GM19043 (cell line): ENCODE data around the gene VASP.
A peak's percentile ranks its signal among the peaks of the same experiment; 100 is the strongest.

ENCODE experiments used
- ATAC-seq: cut with Tn5 transposase; IDR thresholded peaks from one replicate; pipeline ENCODE4 v1.9.1; 2021; ENCODE audit warnings: low read depth; ENCODE audit not compliant: unreplicated experiment

VASP gene

DNA sequence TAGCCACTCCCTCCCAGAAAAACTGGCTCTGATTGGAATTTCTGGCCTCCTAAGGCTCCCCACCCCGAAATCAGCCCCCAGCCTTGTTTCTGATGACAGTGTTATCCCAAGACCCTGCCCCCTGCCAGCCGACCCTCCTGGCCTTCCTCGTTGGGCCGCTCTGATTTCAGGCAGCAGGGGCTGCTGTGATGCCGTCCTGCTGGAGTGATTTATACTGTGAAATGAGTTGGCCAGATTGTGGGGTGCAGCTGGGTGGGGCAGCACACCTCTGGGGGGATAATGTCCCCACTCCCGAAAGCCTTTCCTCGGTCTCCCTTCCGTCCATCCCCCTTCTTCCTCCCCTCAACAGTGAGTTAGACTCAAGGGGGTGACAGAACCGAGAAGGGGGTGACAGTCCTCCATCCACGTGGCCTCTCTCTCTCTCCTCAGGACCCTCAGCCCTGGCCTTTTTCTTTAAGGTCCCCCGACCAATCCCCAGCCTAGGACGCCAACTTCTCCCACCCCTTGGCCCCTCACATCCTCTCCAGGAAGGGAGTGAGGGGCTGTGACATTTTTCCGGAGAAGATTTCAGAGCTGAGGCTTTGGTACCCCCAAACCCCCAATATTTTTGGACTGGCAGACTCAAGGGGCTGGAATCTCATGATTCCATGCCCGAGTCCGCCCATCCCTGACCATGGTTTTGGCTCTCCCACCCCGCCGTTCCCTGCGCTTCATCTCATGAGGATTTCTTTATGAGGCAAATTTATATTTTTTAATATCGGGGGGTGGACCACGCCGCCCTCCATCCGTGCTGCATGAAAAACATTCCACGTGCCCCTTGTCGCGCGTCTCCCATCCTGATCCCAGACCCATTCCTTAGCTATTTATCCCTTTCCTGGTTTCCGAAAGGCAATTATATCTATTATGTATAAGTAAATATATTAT lies 33.3 kb upstream of the VASP start:
- no peak for ATAC-seq

DNA sequence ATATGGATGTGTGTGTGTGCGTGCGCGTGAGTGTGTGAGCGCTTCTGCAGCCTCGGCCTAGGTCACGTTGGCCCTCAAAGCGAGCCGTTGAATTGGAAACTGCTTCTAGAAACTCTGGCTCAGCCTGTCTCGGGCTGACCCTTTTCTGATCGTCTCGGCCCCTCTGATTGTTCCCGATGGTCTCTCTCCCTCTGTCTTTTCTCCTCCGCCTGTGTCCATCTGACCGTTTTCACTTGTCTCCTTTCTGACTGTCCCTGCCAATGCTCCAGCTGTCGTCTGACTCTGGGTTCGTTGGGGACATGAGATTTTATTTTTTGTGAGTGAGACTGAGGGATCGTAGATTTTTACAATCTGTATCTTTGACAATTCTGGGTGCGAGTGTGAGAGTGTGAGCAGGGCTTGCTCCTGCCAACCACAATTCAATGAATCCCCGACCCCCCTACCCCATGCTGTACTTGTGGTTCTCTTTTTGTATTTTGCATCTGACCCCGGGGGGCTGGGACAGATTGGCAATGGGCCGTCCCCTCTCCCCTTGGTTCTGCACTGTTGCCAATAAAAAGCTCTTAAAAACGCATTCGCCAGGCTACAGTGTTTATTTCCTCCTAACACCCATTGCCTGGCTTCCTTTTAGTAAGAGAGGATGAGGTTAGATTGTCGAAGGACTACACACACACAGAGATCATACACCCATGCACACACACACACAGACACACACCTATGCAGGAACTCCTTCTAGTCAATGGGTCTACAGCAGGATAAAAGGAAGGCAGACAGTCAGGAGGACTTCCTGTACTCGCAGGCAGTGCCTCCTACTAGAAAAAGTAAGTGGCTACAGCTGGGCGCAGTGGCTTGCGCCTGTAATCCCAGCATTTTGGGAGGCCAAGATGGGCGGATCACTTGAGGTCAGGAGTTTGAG lies 32.4 kb upstream of the VASP start:
- no peak for ATAC-seq

DNA sequence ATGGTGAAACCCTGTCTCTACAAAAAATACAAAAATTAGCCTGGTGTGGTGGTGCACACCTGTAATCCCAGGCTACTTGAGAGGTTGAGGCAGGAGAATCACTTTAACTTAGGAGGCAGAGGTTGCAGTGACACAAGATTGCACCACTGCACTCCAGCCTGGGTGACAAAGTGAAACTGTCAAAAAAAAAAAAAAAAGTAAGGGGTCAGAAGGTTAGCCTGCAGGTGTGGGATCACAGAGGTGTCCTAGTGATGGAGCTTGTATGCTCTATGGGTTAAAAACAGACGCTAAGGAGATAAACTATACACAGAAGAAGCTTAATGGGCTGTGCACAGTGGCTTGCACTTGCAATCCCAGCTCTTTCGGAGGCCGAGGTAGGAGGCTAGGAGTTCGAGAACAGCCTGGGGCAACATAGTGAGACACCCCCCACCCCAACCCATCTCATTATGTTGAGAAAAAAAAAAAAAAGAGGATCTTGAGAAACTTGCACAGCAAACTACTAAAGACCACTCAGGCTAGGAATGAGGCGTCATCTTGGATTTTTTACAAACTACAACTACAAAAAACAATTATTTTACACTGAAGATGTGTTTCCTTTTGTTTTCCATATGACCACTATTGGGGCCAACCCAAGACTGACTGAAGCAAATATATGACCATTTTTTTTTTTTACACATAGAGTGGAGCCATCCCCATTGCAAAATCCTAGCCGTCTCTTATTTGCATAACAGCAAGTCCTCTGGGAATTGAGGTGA lies 31.6 kb upstream of the VASP start:
- no peak for ATAC-seq

DNA sequence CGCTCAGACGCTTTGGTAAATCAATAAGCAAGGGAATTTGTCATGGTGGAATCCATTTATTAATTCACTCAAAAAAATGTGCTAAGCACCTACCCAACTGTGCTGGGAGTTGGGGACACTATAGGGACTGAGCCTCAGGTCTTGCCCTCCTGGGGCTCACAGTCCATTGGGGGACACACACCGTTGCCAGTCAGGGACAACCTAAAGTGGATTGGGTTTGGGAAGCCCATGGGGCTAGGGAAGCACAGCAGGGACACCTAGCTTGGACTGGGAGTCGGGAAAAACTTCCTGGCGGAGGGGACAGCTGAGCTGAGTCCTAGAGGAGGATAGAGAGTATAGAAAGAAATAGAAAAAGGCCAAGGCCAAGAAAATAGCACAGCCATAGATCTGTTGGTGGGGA lies 31.0 kb upstream of the VASP start:
- ATAC-seq = no peak

DNA sequence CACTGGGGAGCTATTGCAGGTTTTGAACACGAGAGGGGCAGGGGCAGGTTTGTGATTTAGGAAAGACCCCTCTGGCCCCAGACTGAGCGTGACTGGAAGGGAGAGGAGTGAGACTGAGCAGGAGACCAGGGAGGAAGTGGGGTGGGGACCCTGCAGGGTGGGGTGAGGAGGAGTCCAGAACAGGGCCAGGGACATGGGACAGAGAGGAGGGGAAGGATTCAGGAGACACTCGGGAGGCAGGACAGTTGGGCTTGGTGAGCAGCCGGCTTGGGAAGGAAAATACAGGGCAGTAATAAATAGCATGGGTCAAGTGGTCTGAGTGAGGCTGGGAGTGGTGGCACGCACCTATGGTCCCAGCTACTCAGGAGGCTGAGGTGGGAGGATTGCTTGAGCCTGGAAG lies 30.1 kb upstream of the VASP start:
- no peak for ATAC-seq

DNA sequence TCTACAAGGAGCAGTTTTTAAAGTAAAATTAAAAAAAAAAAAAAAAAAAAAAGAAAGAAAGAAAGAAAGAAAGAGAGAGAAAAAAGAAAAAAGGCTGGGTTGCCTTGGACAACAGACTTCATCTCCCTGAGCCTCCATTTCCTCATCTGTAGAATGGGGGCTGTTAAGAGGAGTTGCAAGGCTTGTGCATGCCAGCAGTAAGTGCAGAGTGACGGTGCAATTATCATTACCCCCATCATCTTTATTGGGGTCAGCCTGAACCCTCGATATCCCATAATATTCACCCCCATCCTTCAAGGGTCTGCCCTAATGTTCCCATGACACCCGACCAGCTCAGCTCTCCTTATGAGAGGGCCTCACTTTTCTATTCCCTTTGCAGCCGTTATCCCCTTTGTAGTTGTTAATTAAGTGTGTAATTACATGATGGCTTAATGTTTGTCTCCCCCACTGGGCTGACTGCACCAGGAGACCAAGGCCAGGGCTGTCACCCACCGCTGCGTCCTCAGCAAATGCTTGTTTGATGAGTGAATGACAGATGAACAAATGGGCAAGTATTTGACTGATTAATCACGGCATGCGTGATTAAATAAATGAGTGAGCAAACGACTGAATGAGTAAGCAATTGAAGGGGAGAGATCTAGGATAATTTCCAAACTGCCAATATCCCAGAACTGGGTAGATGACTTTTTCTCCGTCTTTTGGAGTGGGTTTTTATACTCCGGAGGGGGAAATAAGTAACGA lies 29.4 kb upstream of the VASP start:
- no peak for ATAC-seq

DNA sequence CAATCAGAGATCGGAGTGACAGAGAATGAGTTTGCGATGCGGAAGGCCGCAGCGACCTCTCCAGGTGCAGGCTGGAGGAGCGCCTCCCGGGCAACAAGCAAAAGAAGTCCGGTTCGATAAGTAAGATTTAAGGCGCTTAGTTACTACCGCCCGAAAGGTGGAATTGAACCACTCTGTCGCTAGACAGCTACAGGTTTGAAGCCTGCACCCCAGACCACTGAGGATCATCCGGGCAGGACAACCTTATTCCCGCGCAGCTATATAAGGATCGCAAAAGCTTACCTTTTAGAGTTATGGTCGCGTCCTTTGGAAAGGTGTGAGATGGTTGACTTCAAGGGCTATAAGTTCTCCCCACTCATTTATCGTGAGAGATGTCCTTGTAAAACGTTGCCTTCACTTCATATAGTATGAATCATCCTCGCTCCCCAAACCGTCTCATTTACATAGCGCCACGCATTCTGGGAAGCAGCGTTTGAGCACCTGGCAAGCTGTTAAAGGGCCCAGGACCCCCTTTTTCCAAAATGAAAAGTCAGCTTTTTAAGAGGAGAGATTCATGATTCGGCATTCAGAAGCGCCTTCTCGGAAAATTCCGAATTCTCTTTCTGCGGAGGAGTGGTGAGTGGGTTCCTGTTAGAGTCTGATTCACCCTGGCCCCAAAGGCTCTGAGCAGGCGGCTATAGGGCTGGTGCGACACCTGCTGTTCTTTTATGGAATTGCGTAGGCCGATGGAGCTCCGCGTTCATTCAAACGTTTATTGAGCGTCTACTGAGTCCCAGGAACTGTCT lies 28.6 kb upstream of the VASP start:
- peak; percentile 51 for ATAC-seq

DNA sequence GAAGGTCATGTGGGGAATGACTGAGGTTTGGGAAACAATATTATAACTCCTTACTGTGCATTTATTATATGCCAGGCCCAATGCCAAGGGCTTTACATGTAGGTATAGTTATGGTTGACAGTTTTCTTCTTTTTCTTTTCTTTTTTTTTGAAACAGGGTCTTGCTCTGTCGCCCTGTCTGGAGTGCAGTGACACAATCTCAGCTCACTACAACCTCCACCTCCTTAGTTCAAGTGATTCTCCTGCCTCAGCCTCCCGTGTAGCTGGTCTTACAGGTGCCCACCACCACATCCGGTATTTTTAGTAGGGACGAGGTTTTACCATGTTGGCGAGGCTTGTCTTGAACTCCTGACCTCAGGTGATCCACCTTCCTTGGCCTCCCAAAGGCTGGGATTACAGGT lies 24.2 kb upstream of the VASP start:
- no peak for ATAC-seq

DNA sequence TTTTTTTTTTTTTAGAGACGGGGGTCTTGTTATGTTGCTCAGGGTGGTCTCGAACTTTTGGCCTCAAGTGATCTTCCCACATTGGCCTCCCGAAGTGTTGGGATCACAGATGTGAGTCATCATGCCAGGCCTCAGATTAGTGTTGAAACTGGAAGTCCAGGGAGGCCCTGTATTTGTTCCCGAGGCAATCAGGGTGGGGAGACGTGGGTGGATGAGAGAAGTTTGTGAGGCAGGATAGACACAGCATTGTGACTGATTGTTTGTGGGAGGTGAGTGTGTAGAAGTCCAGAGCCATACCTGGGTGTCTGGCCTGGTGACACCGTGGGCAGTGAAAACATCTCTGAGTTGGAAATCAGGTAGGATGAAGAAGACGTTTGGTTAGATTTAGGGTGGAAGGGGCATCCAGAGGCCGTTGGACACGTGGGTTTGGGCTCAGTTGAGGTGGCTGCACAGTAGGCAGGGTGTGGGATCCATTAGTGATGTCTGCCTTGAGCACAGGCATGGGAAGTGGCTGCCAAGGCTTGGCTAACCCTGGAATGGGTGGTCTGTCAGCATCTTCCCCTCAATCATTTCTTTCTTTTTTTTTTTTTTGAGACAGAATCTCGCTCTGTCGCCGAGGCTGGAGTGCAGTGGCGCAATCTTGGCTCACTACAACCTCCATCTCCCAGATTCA lies 22.9 kb upstream of the VASP start:
- no peak for ATAC-seq

DNA sequence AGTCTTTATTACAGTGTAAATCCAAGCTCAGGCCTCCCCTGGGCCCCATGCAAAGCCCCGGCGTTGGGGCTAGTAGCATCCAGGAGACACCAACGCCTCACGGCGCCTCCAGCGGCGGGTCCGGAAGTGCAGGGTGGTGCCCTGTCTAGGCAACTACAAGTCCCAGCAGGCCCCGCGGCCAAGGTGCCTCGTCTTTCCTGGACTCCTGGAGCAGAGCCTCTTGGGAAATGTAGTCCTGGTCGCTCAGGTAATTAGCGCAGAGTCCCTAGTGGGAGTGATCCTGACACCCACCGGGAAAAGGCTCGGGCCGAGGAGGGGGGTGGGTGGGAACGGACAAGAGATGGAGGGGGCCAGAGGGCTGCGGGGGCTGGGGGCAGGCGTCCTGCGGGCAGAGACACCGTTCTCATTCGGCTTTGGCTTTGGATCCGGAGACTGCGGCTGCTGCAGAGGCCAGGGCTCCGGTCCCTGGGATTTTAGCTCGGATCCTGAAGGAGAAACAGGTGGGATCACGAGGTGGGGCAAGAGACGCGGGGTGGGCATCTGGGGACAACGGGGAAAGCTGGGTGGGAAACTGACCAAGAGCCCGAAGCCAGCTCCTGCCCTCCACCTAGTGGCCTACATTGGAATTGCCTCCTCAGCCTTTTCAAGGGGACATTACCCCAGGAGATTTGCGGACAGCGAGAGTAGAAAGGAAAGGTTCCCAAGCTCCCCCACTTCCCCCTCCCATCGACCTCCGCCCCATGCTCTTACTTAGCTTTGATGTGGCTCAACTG lies 21.8 kb upstream of the VASP start:
- ATAC-seq = peak; percentile 95

DNA sequence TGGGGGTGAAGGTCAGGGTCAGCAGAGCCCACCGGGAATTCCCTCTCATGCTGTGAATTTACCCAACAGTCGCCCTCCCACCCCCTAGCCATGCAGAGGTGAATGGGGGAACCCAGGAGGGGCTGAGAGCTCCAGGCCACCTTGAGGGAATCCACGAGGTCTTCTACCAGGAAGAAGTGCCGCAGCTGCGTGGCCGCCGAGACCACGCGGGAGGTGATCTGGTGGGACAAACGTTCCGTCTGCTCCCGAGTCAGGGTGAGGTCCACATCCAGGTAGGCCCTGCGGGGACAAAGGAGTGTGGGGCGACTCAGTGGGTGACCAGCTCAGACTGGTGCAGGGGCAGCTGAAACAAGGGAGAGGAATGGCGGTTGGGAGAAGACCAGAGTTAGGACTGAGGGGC lies 18.6 kb upstream of the VASP start:
- no peak for ATAC-seq

DNA sequence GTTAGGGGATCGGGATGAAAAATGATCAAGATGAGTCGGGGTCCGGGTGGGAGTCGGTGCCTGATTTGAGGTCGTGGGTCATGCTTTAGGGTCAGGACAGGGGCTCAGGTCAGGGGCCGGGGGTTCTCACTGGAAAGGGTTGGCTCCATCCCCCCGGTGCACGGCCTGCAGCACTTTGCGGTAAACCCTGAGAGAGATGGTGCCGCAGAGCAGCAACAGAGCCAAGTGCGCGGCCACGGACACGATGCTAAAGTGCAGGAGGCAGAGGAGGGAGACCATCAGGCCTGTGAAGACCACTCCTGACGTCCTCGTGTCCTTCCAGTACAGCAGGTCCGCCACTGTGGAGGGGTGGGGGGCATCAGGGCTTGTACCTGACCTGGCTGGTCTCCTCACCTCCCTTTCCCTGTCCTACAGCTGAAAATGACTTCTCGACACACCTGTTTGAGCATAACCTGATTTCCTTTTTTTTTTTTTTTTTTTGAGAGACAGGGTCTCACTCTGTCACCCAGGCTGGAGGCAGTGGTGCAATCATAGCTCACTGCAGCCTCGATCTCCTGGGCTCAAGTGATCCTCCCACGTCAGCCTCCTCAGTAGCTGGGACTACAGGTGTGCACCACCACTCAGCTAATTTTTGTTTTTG lies 17.9 kb upstream of the VASP start:
- no peak for ATAC-seq

DNA sequence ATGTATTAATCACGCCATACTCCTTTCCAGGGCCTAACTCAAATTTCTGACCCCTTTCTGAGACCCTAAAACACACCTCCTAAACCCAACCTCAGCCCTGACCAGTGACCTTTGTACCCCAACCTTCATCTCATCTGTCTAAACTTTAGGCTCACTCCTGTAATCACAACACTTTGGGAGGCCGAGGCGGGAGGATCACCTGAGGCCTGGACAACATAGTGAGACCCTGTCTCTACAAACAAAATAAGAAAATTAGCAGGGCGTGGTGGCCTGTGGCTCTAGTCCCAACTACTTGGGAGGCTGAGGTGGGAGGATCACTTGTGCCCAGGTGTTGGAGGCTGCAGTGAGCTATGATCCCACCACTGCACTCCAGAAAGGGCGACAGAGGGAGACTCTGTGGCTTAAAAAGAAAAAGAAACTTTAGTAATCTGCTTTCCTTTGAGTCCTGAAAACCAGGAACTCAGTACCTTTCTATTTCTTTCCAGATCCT lies 15.1 kb upstream of the VASP start:
- ATAC-seq = no peak

DNA sequence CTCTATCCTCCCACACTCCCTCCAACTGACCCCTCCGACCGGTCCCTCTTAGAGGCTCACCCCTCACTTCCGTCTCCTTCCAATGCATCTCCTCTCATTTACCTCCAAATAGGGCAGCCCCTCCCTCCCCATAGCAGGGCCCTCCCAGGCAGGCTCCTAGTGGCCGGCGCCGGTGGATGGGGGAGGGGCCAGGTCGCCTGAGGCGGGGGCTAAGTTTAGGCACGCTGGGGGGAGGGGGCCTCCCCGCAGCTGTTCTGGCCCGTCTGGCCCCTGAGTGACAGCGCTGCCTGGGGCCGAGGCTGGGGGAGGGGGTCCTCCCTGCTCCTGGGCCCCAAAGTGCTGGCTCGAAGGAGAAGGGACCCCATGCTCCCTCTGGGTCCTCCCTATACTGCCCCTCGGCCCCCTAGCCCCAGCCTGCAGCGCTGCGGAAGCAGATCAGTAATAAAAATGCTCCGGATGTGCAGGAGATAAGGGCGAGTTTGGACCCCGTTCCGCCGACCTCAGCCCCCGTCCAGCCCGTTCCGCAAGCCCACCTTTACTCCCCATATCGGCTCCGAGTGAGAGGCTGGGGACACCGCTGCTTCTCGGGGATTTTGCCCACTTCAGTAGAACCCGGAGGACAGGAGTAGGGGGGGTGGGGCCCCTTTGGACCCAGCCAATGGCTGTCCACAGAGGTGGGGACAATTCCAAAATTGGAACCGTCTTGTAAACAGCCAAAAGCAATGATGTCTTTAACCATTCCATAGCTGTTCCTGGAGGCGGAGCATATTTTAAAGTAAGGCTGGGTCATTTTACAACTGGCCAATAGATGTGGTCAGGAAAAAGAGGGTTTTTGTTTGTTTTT lies 14.4 kb upstream of the VASP start:
- ATAC-seq = no peak

DNA sequence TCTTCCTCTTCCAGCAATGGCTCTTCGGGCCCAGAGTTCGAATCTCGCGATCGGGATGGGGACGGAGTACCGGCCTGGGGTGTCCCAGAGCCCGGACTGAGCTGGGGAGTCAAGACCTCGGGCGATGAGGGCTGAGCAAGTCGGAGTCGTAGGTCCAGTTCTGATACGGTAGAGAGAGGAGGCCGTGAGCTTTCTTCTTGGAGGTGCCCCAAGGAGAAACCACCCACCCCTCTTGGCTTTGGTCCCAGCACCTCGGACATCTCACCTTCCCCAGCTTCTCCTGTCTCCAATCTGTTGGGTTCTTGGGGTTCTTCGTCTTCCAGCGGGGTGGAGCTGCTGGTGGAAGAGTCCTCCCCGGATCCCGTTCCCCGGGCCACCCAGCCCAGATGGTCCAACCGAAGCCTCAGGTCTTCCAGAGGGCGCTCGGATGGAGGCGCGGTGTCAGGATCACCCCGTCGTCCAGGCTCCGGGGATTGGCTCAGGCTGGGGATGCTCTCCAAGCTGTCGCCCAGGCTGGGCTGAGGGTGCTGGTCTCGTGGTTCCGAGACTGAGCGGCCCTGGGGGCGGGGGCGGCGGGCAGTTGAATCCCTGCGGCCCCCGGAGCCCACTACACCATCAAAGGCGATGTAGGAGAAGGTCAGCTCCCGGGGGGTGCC lies 12.9 kb upstream of the VASP start:
- ATAC-seq = no peak

DNA sequence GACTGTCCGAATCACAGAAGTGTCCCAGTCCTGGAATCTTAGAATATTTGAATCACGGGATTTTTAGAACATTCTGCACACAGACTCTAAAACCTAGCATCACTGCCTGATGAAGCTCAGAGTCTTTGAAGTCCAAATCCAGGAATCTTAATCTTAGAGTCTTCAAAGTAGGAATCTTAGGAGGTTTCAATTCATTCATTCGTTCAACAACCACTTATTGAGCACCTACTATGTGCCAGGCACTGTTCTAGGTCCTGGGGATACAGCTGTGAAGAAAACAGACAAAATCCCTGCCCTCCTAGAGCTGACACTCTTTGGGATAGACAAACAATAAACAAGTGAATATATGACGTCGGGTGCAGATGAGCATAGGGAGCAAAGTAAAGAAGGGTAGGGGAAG lies 12.1 kb upstream of the VASP start:
- ATAC-seq = no peak
